HEK293 (cell line): ENCODE results near the gene TMEM255B.

Source experiments
- CTCF ChIP-seq: fragments of 450-650 bp; formaldehyde crosslinking; IDR thresholded peaks from 2 replicates; pipeline ENCODE4 v1.5.1; 2016; ENCODE audit warnings: missing biosample characterization, missing genetic modification characterization
- ZBTB7A ChIP-seq: fragments of 450-650 bp; formaldehyde crosslinking; IDR thresholded peaks from 2 replicates; pipeline ENCODE4 v1.5.1; 2016; ENCODE audit warnings: low read depth, missing biosample characterization, missing genetic modification characterization
- TF ChIP-seq, protein P1 (sequence below): fragments of 450-650 bp; IDR thresholded peaks from 2 replicates; pipeline ENCODE4 v1.5.1; 2018; ENCODE audit warnings: missing biosample characterization, missing genetic modification characterization
- TF ChIP-seq, protein P2 (sequence below): fragments of 450-650 bp; formaldehyde crosslinking; IDR thresholded peaks from 2 replicates; pipeline ENCODE4; 2016; ENCODE audit warnings: missing biosample characterization, missing genetic modification characterization

DNA sequence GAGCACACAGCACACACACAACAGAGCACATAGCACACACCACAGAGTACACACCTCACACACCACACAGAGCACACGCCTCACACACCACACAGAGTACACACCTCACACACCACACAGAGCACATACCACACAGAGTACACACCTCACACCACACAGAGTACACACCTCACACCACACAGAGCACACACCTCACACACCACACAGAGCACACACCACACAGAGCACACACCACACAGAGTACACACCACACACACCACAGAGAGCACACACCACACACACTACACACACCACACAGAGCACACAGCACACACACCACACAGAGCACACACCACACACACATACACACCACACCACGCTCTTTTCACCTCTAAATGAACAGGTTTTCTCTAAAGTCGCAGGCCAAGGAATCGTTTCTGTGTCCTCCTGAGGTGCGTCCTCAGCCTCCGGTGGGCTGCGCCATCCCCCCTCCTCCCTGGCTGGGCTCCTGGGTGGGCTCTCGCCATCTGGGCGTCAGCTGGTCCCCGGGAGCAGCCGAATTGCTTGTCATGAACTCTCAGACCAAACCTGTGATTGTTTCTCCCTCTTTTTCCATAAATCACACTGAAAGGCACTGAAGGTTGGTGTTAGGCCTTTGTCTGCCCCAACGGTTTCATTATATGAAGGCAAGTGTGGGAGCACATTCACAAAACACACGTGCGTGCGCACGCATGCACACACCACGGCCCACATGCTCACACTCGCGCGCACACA lies 37.4 kb downstream of the TMEM255B start:
- TF ChIP-seq ZBTB7A (no peak), CTCF (tag by site-specific recombination) (no peak)
- TF ChIP-seq, protein P1, sequence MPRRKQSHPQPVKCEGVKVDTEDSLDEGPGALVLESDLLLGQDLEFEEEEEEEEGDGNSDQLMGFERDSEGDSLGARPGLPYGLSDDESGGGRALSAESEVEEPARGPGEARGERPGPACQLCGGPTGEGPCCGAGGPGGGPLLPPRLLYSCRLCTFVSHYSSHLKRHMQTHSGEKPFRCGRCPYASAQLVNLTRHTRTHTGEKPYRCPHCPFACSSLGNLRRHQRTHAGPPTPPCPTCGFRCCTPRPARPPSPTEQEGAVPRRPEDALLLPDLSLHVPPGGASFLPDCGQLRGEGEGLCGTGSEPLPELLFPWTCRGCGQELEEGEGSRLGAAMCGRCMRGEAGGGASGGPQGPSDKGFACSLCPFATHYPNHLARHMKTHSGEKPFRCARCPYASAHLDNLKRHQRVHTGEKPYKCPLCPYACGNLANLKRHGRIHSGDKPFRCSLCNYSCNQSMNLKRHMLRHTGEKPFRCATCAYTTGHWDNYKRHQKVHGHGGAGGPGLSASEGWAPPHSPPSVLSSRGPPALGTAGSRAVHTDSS (tag by site-specific recombination): no peak
- TF ChIP-seq, protein P2, sequence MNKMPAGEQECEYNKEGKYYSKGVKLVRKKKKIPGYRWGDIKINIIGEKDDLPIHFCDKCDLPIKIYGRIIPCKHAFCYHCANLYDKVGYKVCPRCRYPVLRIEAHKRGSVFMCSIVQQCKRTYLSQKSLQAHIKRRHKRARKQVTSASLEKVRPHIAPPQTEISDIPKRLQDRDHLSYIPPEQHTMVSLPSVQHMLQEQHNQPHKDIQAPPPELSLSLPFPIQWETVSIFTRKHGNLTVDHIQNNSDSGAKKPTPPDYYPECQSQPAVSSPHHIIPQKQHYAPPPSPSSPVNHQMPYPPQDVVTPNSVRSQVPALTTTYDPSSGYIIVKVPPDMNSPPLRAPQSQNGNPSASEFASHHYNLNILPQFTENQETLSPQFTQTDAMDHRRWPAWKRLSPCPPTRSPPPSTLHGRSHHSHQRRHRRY: no peak
